ENCODE measurements around the gene SLITRK2.

Gene SLITRK2

DNA sequence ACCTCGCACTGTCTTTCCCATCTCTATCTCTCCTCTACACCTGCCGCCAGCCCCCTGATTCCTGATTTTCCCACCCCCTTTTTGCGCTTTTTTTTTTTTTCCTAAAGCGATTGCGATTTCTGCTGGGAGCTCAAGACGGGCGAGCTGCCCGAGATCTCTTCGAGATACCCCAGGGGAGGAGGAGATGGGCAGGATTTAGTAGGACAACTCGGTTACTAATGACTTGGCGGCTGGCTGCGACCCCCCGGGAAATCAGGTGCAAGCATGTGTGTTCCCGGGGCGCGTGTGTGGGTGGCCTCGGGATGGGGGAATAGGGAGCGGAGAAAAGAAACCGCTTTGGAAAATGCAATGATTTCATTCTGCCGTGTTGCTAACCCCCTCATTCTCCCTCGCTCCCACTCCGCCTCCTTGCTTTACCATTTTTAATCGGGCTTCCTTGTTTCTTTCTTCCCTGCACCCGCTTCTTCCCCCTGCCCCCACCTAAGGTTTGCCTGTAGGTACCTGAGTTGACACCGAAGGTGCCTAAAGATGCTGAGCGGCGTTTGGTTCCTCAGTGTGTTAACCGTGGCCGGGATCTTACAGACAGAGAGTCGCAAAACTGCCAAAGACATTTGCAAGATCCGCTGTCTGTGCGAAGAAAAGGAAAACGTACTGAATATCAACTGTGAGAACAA, 4.4 kb downstream of the SLITRK2 start:
- 68 to 74% methylated on average over 11 to 21 of the region's 33 CpGs for WGBS, 2 experiments (ENCODE audit: insufficient coverage in 2 of 2)
- H3K4me3 ChIP-seq (ENCODE audit: extremely low read depth, insufficient read depth, low read length, poor library complexity, severe bottlenecking), result no peak overlapping the region
- no peak overlapping the region for H3K27ac ChIP-seq (ENCODE audit: low read depth, low read length, severe bottlenecking)
- no peaks in the 10 kb centered on the region for H3K4me1 ChIP-seq (ENCODE audit: control insufficient read depth, insufficient read depth, low read length, poor library complexity, severe bottlenecking)
- no peaks in the 10 kb centered on the region for H3K9me3 ChIP-seq (ENCODE audit: control insufficient read depth, low read length)
- H3K36me3 ChIP-seq (ENCODE audit: control insufficient read depth, insufficient read depth, low read length), result no peaks in the 10 kb centered on the region

DNA sequence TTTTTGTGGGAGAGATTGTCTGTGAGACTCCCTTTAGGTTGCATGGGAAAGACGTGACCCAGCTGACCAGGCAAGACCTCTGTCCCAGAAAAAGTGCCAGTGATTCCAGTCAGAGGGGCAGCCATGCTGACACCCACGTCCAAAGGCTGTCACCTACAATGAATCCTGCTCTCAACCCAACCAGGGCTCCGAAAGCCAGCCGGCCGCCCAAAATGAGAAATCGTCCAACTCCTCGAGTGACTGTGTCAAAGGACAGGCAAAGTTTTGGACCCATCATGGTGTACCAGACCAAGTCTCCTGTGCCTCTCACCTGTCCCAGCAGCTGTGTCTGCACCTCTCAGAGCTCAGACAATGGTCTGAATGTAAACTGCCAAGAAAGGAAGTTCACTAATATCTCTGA, 5.5 kb downstream of the SLITRK2 start:
- Histone ChIP-seq H3K9me3 (ENCODE audit: control insufficient read depth, low read length) (no peaks in the 10 kb centered on the region), H3K4me1 (ENCODE audit: control insufficient read depth, insufficient read depth, low read length, poor library complexity, severe bottlenecking) (no peaks in the 10 kb centered on the region), H3K36me3 (ENCODE audit: control insufficient read depth, insufficient read depth, low read length) (no peaks in the 10 kb centered on the region), H3K4me3 (ENCODE audit: extremely low read depth, insufficient read depth, low read length, poor library complexity, severe bottlenecking) (no peak overlapping the region), H3K27ac (ENCODE audit: low read depth, low read length, severe bottlenecking) (no peak overlapping the region)
- WGBS, 2 experiments (ENCODE audit: insufficient coverage in 2 of 2), result 63 to 67% methylated on average over 2 to 5 of the region's 7 CpGs

DNA sequence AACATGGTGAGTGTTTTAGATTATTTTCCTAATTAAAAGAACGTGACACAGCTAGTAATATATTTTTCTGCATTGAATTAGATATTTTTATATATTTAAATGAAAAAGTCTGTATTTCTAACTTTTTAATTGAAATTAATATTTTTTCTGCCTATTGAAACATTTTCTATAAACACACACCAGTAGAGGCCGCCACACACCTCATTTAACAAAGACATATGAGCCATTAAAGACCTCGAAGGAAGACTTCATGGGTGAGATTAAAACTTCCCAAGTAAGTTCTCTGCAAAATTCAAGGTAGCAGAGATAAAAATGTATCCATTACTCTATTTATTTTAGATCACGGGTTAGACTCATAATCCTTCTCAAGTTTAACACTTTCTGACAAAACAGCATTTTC, 8.3 kb downstream of the SLITRK2 start:
- no CpG with 5 or more reads among the region's 4 CpGs for WGBS, 2 experiments (ENCODE audit: insufficient coverage in 2 of 2)
- H3K27ac ChIP-seq (ENCODE audit: low read depth, low read length, severe bottlenecking), result no peak overlapping the region
- no peak overlapping the region for H3K4me3 ChIP-seq (ENCODE audit: extremely low read depth, insufficient read depth, low read length, poor library complexity, severe bottlenecking)
- no peaks in the 10 kb centered on the region for H3K4me1 ChIP-seq (ENCODE audit: control insufficient read depth, insufficient read depth, low read length, poor library complexity, severe bottlenecking)
- no peaks in the 10 kb centered on the region for H3K9me3 ChIP-seq (ENCODE audit: control insufficient read depth, low read length)
- no peaks in the 10 kb centered on the region for H3K36me3 ChIP-seq (ENCODE audit: control insufficient read depth, insufficient read depth, low read length)

DNA sequence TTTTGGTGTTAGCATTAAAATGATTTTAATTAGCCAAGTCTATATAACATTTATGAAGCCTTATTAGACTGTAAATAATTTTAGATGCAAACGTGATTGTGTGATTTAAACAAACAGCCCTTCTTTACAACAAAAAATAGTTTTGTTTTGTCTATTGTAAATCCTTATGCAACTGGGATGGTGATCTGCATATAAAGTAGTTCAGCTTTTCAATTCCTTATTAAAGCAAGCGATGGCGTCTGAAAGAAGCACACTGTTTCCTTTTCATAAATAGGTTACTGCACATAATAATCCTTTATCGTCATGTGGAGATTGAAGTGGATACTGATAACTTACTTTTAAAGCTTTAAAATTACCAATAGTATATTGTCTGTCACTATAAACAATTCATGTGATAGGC, 8.8 kb downstream of the SLITRK2 start:
- Histone ChIP-seq H3K27ac (ENCODE audit: low read depth, low read length, severe bottlenecking) (no peak overlapping the region), H3K4me3 (ENCODE audit: extremely low read depth, insufficient read depth, low read length, poor library complexity, severe bottlenecking) (no peak overlapping the region), H3K36me3 (ENCODE audit: control insufficient read depth, insufficient read depth, low read length) (no peaks in the 10 kb centered on the region), H3K9me3 (ENCODE audit: control insufficient read depth, low read length) (no peaks in the 10 kb centered on the region), H3K4me1 (ENCODE audit: control insufficient read depth, insufficient read depth, low read length, poor library complexity, severe bottlenecking) (no peaks in the 10 kb centered on the region)
- no CpG with 5 or more reads among the region's 4 CpGs for WGBS, 2 experiments (ENCODE audit: insufficient coverage in 2 of 2)

DNA sequence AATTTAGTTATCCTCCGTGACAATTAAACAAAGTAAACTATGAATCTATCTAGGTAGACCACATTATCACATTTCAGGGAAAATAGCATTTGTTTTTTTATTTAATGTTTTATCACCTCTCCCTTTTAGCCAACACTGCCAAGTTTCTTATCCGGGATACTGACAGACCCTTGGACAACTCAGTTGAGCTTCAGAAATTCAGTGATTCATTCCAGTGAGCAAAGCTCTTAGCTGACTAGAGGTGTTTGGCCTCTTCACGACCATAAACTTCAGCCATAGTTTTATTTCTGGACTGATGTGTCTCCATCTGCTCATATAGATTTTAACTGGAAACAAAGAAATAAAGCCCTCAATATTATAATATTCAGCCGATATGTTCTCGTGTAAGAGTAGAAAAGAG, 15.2 kb downstream of the SLITRK2 start:
- no peaks in the 10 kb centered on the region for H3K4me1 ChIP-seq (ENCODE audit: control insufficient read depth, insufficient read depth, low read length, poor library complexity, severe bottlenecking)
- H3K27ac ChIP-seq (ENCODE audit: low read depth, low read length, severe bottlenecking), result no peak overlapping the region

DNA sequence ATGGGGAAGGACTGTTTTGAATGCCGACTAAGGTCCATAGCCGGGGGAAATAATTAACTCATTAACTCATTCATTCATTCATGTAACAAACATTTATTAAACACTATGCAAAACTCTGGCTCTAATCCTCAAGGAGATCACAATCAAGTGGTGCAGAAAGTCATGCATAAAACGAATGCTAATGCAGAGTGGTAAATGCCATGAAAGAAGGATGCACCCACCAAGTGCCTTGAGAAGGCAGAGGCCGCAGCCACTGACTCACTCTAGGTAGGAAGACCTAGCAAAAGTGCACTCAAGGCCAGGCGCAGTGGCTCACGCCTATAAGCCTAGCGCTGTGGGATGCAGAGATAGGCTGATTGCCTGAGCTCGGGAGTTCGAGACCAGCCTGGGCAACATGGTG, 22.9 kb downstream of the SLITRK2 start:
- H3K9me3 ChIP-seq (ENCODE audit: control insufficient read depth, low read length), result peaks cover 8% of the 10 kb centered on the region
- no peak overlapping the region for H3K4me3 ChIP-seq (ENCODE audit: extremely low read depth, insufficient read depth, low read length, poor library complexity, severe bottlenecking)
- no peaks in the 10 kb centered on the region for H3K36me3 ChIP-seq (ENCODE audit: control insufficient read depth, insufficient read depth, low read length)
- WGBS, 2 experiments (ENCODE audit: insufficient coverage in 2 of 2), result 57% methylated on average over 2 of the region's 9 CpGs; no CpG with 5 or more reads in 1 of the 2 experiments
- no peak overlapping the region for H3K27ac ChIP-seq (ENCODE audit: low read depth, low read length, severe bottlenecking)
- H3K4me1 ChIP-seq (ENCODE audit: control insufficient read depth, insufficient read depth, low read length, poor library complexity, severe bottlenecking), result no peaks in the 10 kb centered on the region

More for the DNA sequence above, 15.2 kb downstream of the SLITRK2 start:
- H3K9me3 ChIP-seq (ENCODE audit: control insufficient read depth, low read length), result peaks cover 4% of the 10 kb centered on the region
- no peak overlapping the region for H3K4me3 ChIP-seq (ENCODE audit: extremely low read depth, insufficient read depth, low read length, poor library complexity, severe bottlenecking)
- WGBS, 2 experiments (ENCODE audit: insufficient coverage in 2 of 2), result no CpG with 5 or more reads among the region's 5 CpGs
- H3K36me3 ChIP-seq (ENCODE audit: control insufficient read depth, insufficient read depth, low read length), result no peaks in the 10 kb centered on the region

DNA sequence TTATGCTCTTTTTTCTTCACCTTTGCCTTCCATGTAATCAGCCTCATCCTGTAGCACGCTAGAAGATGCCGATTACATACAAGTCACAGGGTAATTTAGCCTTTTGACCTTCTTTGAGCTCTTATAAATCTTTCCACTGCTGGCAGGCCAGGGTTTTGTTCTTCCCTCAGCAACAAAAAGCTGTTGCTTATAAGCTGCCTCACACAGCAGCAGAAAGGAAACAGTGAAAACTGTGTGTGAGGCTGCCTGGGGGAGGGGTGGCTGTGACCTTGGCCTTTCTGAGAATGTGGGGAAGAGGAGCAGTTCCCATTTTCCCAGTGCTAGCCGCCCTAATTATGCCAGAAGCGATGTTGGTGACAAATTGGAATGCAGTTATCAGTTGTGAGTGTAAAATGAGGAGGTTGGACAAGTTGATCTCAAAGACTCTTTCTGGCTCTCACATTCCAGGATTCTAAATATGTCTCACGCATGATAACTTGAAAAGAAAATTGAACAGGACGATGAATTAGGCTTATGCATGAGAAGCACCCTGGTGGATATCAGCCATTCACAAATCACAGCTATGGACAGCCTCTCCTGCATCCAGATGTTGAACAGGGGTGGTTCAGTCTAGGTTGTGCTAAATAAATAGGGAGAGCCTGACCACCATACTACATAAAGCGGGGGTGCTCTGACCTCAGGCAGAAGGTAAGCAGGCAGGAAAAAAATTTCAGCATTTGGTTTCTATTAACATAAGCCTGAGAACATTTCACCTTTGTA, 25.7 kb downstream of the SLITRK2 start:
- H3K4me1 ChIP-seq (ENCODE audit: control insufficient read depth, insufficient read depth, low read length, poor library complexity, severe bottlenecking), result no peaks in the 10 kb centered on the region
- H3K9me3 ChIP-seq (ENCODE audit: control insufficient read depth, low read length), result peaks cover 11% of the 10 kb centered on the region
- no peak overlapping the region for H3K27ac ChIP-seq (ENCODE audit: low read depth, low read length, severe bottlenecking)
- WGBS, 2 experiments (ENCODE audit: insufficient coverage in 2 of 2), result no CpG with 5 or more reads among the region's 7 CpGs
- no peaks in the 10 kb centered on the region for H3K36me3 ChIP-seq (ENCODE audit: control insufficient read depth, insufficient read depth, low read length)
- no peak overlapping the region for H3K4me3 ChIP-seq (ENCODE audit: extremely low read depth, insufficient read depth, low read length, poor library complexity, severe bottlenecking)

DNA sequence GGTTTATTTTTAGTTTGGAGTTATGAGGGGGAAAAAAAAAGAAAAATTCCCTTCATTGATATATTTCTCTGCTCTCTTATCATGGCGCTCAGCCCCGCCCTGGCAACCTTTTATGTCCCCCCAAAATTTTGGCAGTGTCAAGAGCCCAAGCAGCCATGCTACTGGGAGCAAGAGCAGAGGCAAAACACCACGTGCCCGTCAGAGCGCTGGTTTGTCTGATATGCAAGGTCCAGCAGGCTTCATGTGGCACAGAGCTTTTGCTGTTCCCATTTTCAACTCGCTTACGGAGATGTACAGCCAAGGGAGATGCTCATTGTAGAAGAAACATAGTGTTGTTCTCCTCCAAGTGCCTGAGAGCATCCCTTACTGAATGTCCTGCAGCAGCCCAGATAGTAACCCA, 27.3 kb downstream of the SLITRK2 start:
- WGBS, 2 experiments (ENCODE audit: insufficient coverage in 2 of 2), result no CpG with 5 or more reads among the region's 7 CpGs
- no peaks in the 10 kb centered on the region for H3K36me3 ChIP-seq (ENCODE audit: control insufficient read depth, insufficient read depth, low read length)

DNA sequence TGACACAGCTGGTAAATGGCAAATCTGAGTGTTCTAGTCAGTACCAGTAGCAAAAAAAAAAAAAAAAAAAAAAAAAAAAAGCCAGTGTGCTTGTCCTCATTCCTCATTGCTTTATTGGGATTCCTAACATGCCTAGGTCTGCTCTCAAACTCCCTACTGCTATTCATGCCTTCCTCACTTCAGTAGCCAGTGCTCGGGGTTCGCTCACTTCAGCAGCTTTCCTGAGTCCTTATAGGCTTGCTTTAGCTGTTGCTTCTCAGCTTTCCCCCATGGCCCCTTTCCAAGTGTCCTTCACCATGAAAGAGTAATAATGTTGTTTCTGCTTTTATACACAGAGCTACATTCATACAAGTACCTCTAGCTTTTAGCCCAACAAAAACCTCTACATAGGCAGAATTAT, 30.8 kb downstream of the SLITRK2 start:
- Histone ChIP-seq H3K36me3 (ENCODE audit: control insufficient read depth, insufficient read depth, low read length) (no peaks in the 10 kb centered on the region), H3K27ac (ENCODE audit: low read depth, low read length, severe bottlenecking) (no peak overlapping the region)
- no CpG with 5 or more reads among the region's 2 CpGs for WGBS, 2 experiments (ENCODE audit: insufficient coverage in 2 of 2)

More for the DNA sequence above, 27.3 kb downstream of the SLITRK2 start:
- Histone ChIP-seq H3K4me3 (ENCODE audit: extremely low read depth, insufficient read depth, low read length, poor library complexity, severe bottlenecking) (no peak overlapping the region), H3K9me3 (ENCODE audit: control insufficient read depth, low read length) (peaks cover 11% of the 10 kb centered on the region), H3K27ac (ENCODE audit: low read depth, low read length, severe bottlenecking) (no peak overlapping the region), H3K4me1 (ENCODE audit: control insufficient read depth, insufficient read depth, low read length, poor library complexity, severe bottlenecking) (no peaks in the 10 kb centered on the region)

DNA sequence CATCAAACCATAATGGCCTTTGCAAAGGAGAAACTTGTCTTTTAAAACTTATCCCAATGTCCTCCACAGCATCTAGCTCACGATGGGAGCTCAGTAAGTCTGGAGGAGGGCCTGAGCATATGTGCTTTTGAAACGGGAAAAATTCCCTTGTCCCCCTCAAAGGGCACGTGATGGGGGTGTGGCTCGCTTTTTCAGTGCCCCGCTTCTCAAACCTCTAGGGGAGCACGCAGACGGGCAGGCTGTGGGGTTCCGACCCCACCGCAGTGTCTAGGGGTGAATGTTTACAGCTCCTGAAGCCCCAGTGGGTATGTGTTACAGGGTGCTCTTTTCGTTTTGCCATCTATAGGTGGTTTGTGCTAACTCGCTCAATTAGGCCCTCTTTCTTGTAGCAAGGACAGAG, 31.2 kb downstream of the SLITRK2 start:
- peaks cover 19% of the 10 kb centered on the region for H3K9me3 ChIP-seq (ENCODE audit: control insufficient read depth, low read length)
- no peak overlapping the region for H3K4me3 ChIP-seq (ENCODE audit: extremely low read depth, insufficient read depth, low read length, poor library complexity, severe bottlenecking)
- WGBS, 2 experiments (ENCODE audit: insufficient coverage in 2 of 2), result 43 to 60% methylated on average over 2 to 3 of the region's 11 CpGs
- H3K4me1 ChIP-seq (ENCODE audit: control insufficient read depth, insufficient read depth, low read length, poor library complexity, severe bottlenecking), result no peaks in the 10 kb centered on the region
- H3K27ac ChIP-seq (ENCODE audit: low read depth, low read length, severe bottlenecking), result no peak overlapping the region
- H3K36me3 ChIP-seq (ENCODE audit: control insufficient read depth, insufficient read depth, low read length), result no peaks in the 10 kb centered on the region

More for the DNA sequence above, 30.8 kb downstream of the SLITRK2 start:
- no peaks in the 10 kb centered on the region for H3K4me1 ChIP-seq (ENCODE audit: control insufficient read depth, insufficient read depth, low read length, poor library complexity, severe bottlenecking)
- H3K4me3 ChIP-seq (ENCODE audit: extremely low read depth, insufficient read depth, low read length, poor library complexity, severe bottlenecking), result no peak overlapping the region
- H3K9me3 ChIP-seq (ENCODE audit: control insufficient read depth, low read length), result peaks cover 19% of the 10 kb centered on the region

DNA sequence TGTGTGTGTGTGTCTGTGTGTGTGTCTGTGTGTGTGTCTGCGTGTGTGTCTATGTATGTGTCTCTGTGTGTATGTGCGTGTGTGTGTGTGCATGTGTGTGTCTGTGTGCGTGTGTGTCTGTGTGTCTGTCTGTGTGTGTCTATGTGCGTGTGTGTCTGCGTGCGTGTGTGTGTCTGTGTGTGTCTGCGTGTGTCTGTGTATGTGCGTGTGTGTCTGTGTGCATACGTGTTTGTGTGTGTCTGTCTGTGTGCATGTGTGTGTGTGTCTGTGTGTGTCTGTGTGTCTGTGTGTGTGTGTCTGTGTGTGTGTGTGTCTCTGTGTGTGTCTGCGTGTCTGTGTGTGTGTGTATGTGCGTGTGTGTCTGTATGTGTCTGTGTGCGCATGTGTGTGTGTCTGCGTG, 35.6 kb downstream of the SLITRK2 start:
- Histone ChIP-seq H3K9me3 (ENCODE audit: control insufficient read depth, low read length) (peaks cover 16% of the 10 kb centered on the region), H3K36me3 (ENCODE audit: control insufficient read depth, insufficient read depth, low read length) (no peaks in the 10 kb centered on the region), H3K27ac (ENCODE audit: low read depth, low read length, severe bottlenecking) (no peak overlapping the region), H3K4me1 (ENCODE audit: control insufficient read depth, insufficient read depth, low read length, poor library complexity, severe bottlenecking) (no peaks in the 10 kb centered on the region), H3K4me3 (ENCODE audit: extremely low read depth, insufficient read depth, low read length, poor library complexity, severe bottlenecking) (no peak overlapping the region)
- 92% methylated on average over 5 of the region's 13 CpGs; no CpG with 5 or more reads in 1 of the 2 experiments for WGBS, 2 experiments (ENCODE audit: insufficient coverage in 2 of 2)

Data from mesodermal cell (in vitro differentiated cells).